H1 (cell line): Measurements from ENCODE around the gene CREB3. TPM values are rescaled to one million over a fixed set of nuclear protein-coding genes. Genes with fewer than 3 reads are reported as not detected.
A peak's percentile ranks its signal among the peaks of the same experiment; 100 is the strongest.

Source experiments
- CTCF ChIA-PET: fragments of 300-600 bp; sonication (Branson Sonifier 250); formaldehyde crosslinking; loops from one replicate; lab custom pipeline; 2021; ENCODE audit not compliant: partially characterized antibody; lab: Charles Lee
- POLR2A ChIA-PET: fragments of 300-600 bp; sonication (Branson Sonifier 250); formaldehyde crosslinking; loops from one replicate; lab custom pipeline; 2021; ENCODE audit warnings: inconsistent platforms; ENCODE audit not compliant: partially characterized antibody; lab: Charles Lee
- DNase-seq, 2 experiments: peaks; one replicate each; pipeline versions ENCODE4 v3.0.0 to v3.0.0-alpha.2; 2010 to 2022; ENCODE audit warnings: low spot score in 2 of 2, low read depth in 1 of 2, mixed read lengths in 1 of 2
- FAIRE-seq: peaks from 2 replicates; lab custom pipeline; 2011; peaks lifted over from hg19 to GRCh38; lab: Jason Lieb, UNC
- H2AFZ ChIP-seq: 2 replicates; pipeline ENCODE4 v1.8.1; 2012; ENCODE audit warnings: low read length, inconsistent platforms
- H2AK5ac ChIP-seq: 2 replicates; pipeline ENCODE4 v1.6.1; 2013; ENCODE audit warnings: low read depth, low read length
- H2BK120ac ChIP-seq: replicated peaks from 2 replicates; pipeline ENCODE3; 2013; ENCODE audit warnings: low read depth, low read length, inconsistent platforms
- H2BK12ac ChIP-seq: 2 replicates; pipeline ENCODE4 v1.6.1; 2013; ENCODE audit warnings: low read depth, low read length
- H2BK15ac ChIP-seq: 2 replicates; pipeline ENCODE4 v1.6.1; 2013; ENCODE audit warnings: low read length
- H2BK20ac ChIP-seq: 2 replicates; pipeline ENCODE4 v1.6.1; 2013; ENCODE audit warnings: low read length
- H2BK5ac ChIP-seq: 2 replicates; pipeline ENCODE4 v1.6.1; 2013; ENCODE audit warnings: low read depth, low read length
- H3K14ac ChIP-seq: 2 replicates; pipeline ENCODE4 v1.6.1; 2013; ENCODE audit warnings: inconsistent platforms; ENCODE audit not compliant: insufficient read length
- H3K18ac ChIP-seq: 2 replicates; pipeline ENCODE4 v1.6.1; 2013; ENCODE audit warnings: low read length; ENCODE audit errors: extremely low read depth
- H3K23ac ChIP-seq: 2 replicates; pipeline ENCODE4 v1.6.1; 2013; ENCODE audit warnings: inconsistent platforms; ENCODE audit not compliant: insufficient read length
- H3K23me2 ChIP-seq: 2 replicates; pipeline ENCODE4 v1.6.1; 2013; ENCODE audit warnings: low read depth, low read length
- H3K27ac ChIP-seq: 2 replicates; pipeline ENCODE4 v1.6.1; 2011; ENCODE audit warnings: low read depth, low read length, inconsistent platforms
- H3K27me3 ChIP-seq, 4 experiments: replicated peaks in 1 of 4; 1 replicate in 1 of 4; 2 replicates in 3 of 4; pipeline versions ENCODE4 v1.6.1 to v1.8.1; 2011 to 2013; ENCODE audit warnings: low read length in 3 of 4, mild to moderate bottlenecking in 3 of 4, inconsistent platforms in 2 of 4, mixed read lengths in 2 of 4, moderate library complexity in 1 of 4; ENCODE audit not compliant: control insufficient read depth in 3 of 4, insufficient read depth in 3 of 4; ENCODE audit errors: extremely low read depth in 1 of 4
- H3K36me3 ChIP-seq, 4 experiments: 2 replicates each; pipeline versions ENCODE4 v1.6.1 to v1.8.1; 2011 to 2013; ENCODE audit warnings: mild to moderate bottlenecking in 4 of 4, low read length in 3 of 4, moderate library complexity in 2 of 4, control low read depth in 1 of 4, inconsistent platforms in 1 of 4; ENCODE audit not compliant: insufficient read depth in 4 of 4, control insufficient read depth in 2 of 4
- H3K4ac ChIP-seq: replicated peaks from 2 replicates; pipeline ENCODE3; 2013; ENCODE audit warnings: low read length, low read depth, mixed read lengths, inconsistent platforms; ENCODE audit not compliant: insufficient read length
- H3K4me1 ChIP-seq, 4 experiments: replicated peaks in 1 of 4; 1 replicate in 1 of 4; 2 replicates in 3 of 4; pipeline versions ENCODE4 v1.6.1 to v1.8.1; 2011 to 2013; ENCODE audit warnings: low read length in 3 of 4, inconsistent platforms in 2 of 4, mixed read lengths in 1 of 4; ENCODE audit not compliant: insufficient read depth in 4 of 4, control insufficient read depth in 3 of 4
- H3K4me2 ChIP-seq, 2 experiments: 2 replicates each; pipeline versions ENCODE4 v1.6.1 to v1.8.1; 2011 to 2013; ENCODE audit warnings: low read depth in 2 of 2, low read length in 2 of 2, control low read depth in 1 of 2, inconsistent platforms in 1 of 2, mild to moderate bottlenecking in 1 of 2; ENCODE audit not compliant: insufficient read depth in 1 of 2
- H3K4me3 ChIP-seq, 4 experiments: fragments of 200-600, 300-600 bp in 1 of 4; sonication (generic), shearing (Covaris generic), sonication (Bioruptor Twin) in 1 of 4; 2 replicates each; pipeline versions ENCODE4 v1.5.1 to v1.8.1; 2011 to 2016; ENCODE audit warnings: low read length in 4 of 4, low read depth in 3 of 4, control low read depth in 2 of 4, inconsistent platforms in 2 of 4, mild to moderate bottlenecking in 2 of 4, mixed read lengths in 1 of 4, moderate library complexity in 1 of 4; ENCODE audit not compliant: insufficient read depth in 2 of 4; ENCODE audit errors: extremely low read depth in 1 of 4
- H3K56ac ChIP-seq: replicated peaks from 2 replicates; pipeline ENCODE3; 2013; ENCODE audit warnings: low read depth, mild to moderate bottlenecking, mixed read lengths, low read length, inconsistent platforms; ENCODE audit not compliant: insufficient read length
- H3K79me1 ChIP-seq: 2 replicates; pipeline ENCODE4 v1.6.1; 2013; ENCODE audit warnings: low read depth, low read length, control low read depth
- H3K79me2 ChIP-seq, 2 experiments: 2 replicates each; pipeline versions ENCODE4 v1.6.1 to v1.8.1; 2012 to 2013; ENCODE audit warnings: low read length in 2 of 2, mild to moderate bottlenecking in 2 of 2, inconsistent platforms in 1 of 2; ENCODE audit not compliant: insufficient read depth in 2 of 2, control insufficient read depth in 1 of 2
- H3K9ac ChIP-seq, 4 experiments: replicated peaks in 1 of 4; 1 replicate in 1 of 4; 2 replicates in 3 of 4; pipeline versions ENCODE4 v1.6.1 to v1.8.1; 2011 to 2013; ENCODE audit warnings: low read depth in 3 of 4, low read length in 3 of 4, control low read depth in 2 of 4, mild to moderate bottlenecking in 2 of 4, moderate library complexity in 2 of 4, inconsistent platforms in 1 of 4; ENCODE audit errors: extremely low read depth in 1 of 4
- H3K9me3 ChIP-seq, 2 experiments: 2 replicates each; pipeline versions ENCODE4 v1.6.1 to v1.8.1; 2012 to 2013; ENCODE audit warnings: mild to moderate bottlenecking in 2 of 2, moderate library complexity in 2 of 2, control low read depth in 1 of 2, inconsistent platforms in 1 of 2, low read depth in 1 of 2, low read length in 1 of 2, mixed read lengths in 1 of 2; ENCODE audit not compliant: insufficient read depth in 2 of 2
- H4K20me1 ChIP-seq, 2 experiments: replicated peaks in 1 of 2; 2 replicates each; pipeline versions ENCODE3 to v1.8.1; 2011 to 2013; ENCODE audit warnings: inconsistent platforms in 2 of 2, low read length in 2 of 2, mild to moderate bottlenecking in 1 of 2; ENCODE audit not compliant: insufficient read depth in 2 of 2, control insufficient read depth in 1 of 2
- H4K5ac ChIP-seq: 2 replicates; pipeline ENCODE4 v1.6.1; 2013; ENCODE audit warnings: low read length, low read depth, mixed read lengths, inconsistent platforms; ENCODE audit not compliant: insufficient read length
- H4K8ac ChIP-seq: 2 replicates; pipeline ENCODE4 v1.8.0; 2013; ENCODE audit warnings: mild to moderate bottlenecking, moderate library complexity, low read length, inconsistent platforms; ENCODE audit not compliant: insufficient read depth; ENCODE audit errors: extremely low read depth
- H4K91ac ChIP-seq: replicated peaks from 2 replicates; pipeline ENCODE3; 2013; ENCODE audit warnings: low read length, mixed read lengths, inconsistent platforms; ENCODE audit not compliant: insufficient read length
- CTBP2 ChIP-seq: IDR thresholded peaks from 2 replicates; pipeline ENCODE4 v1.7.0; 2011; ENCODE audit warnings: borderline replicate concordance, mild to moderate bottlenecking, moderate library complexity, mixed read lengths, low read length; ENCODE audit not compliant: insufficient read depth, insufficient read length
- POLR2A ChIP-seq, 2 experiments: IDR thresholded peaks; 1 replicate in 1 of 2; 2 replicates in 1 of 2; pipeline ENCODE4 v1.6.1; 2011; ENCODE audit warnings: low read depth in 2 of 2, low read length in 2 of 2, mild to moderate bottlenecking in 2 of 2; ENCODE audit errors: control extremely low read depth in 1 of 2
- RAD21 ChIP-seq, 2 experiments: IDR thresholded peaks in 1 of 2; conservative IDR thresholded peaks in 1 of 2; 2 replicates each; pipeline ENCODE4 v1.6.1; 2011; ENCODE audit warnings: low read depth in 2 of 2, low read length in 2 of 2, improper control_type of control experiment in 1 of 2, inconsistent platforms in 1 of 2, mild to moderate bottlenecking in 1 of 2, moderate library complexity in 1 of 2
- YY1 ChIP-seq: IDR thresholded peaks from 2 replicates; pipeline ENCODE4 v1.6.1; 2011; ENCODE audit warnings: low read depth, mild to moderate bottlenecking, low read length
- WGBS, 2 experiments: shearing (Covaris generic) in 1 of 2; methylation state at CpG; one replicate each; pipeline versions ENCODE4 v1.1.6 to v1.1.7; 2013 to 2015; ENCODE audit warnings: low lambda C conversion rate in 2 of 2, mixed read lengths in 2 of 2, inconsistent platforms in 1 of 2, low coverage in 1 of 2, missing lambda C conversion rate in 1 of 2; ENCODE audit not compliant: insufficient replicate concordance in 2 of 2, insufficient coverage in 1 of 2, insufficient read length in 1 of 2; ENCODE audit errors: extremely low coverage in 1 of 2, missing lambda C conversion rate in 1 of 2; 5-methylcytosine and 5-hydroxymethylcytosine counted together
- polyA plus RNA-seq, 7 experiments: library from polyadenylated mRNA; depleted of rRNA in 3 of 7; stranded (reverse) in 5 of 7; unstranded in 2 of 7; fragments of >200 nt in 5 of 7; fragments of 200-250 nt in 2 of 7; gene quantifications; 1 replicate in 5 of 7; 2 replicates in 1 of 7; 4 replicates in 1 of 7; pipeline versions ENCODE4 v1.2.1 to v1.2.3, GENCODE V29; 2011 to 2013; ENCODE audit warnings: missing spikeins in 2 of 7, mixed read lengths in 2 of 7
- total RNA-seq: library from RNA; stranded (reverse); fragmentation: NEBNext Ultra II Directional; extraction: Animal tissue kit (Norgen Biotek cat#: 25700); gene quantifications from 2 replicates; pipeline ENCODE4 v1.2.1, GENCODE V29; 2021
- TF ChIP-seq, protein P1 (sequence below), 3 experiments: IDR thresholded peaks; 1 replicate in 2 of 3; 2 replicates in 1 of 3; pipeline versions ENCODE4 v1.5.1 to v1.6.1; 2011; ENCODE audit warnings: low read length in 3 of 3, mild to moderate bottlenecking in 3 of 3, inconsistent platforms in 2 of 3, low read depth in 1 of 3, moderate library complexity in 1 of 3; ENCODE audit not compliant: insufficient read depth in 1 of 3; ENCODE audit errors: control extremely low read depth in 1 of 3

CREB3 gene
- total and polyA plus RNA-seq, 2 of the 8 experiments (the other 6 are each of a cell fraction or from before 2014, with no cell fraction given), result 24.4 to 25.7 TPM

DNA sequence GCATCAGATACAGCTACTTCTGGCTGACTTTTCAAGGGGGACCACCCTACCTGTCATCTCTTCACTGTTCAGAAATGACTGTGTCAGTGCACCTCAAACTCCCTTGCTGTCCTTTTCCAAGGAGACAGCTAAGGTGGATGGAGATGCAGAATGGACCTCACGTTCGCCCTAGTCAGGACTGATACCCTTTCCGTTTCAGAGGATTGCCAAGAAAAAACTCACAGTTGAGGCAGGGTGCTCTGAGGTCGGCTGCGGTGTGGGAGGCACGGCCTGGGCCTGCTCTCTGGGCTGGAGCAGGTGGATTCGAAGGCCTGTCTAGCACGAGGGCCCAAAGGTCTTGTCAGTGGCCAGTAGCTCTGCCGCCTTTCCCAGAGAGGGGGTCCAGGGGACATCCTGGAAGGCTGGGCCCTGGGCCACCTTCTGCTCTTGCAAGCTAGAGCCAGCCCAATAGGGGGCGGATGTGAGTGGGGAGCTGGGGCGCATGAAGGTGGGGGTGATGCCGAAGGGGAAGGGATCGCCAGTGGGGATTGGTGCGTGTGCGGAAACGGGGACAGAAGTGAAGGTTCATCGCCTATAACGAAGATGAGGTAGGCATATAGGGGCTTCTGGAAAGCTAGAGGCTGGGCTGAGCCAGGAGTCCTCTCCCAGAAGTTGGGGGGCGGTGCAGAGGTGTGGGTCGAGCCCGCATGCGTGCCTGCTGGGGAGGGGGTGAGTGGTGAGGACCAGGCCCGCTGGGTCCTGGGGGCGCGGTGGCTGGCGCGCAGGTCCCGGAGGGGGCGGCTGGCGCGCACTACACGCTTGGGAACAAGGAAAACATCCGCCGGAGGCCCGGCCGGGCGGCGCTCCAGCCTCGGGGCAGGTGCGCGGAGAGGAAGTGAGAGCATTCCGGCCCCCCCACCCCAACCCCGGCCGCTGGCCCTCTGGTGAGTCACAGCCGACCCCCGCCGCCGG lies 24.1 kb downstream of the CREB3 start:
- DNase-seq, result peak; percentile 38 to 87
- Histone ChIP-seq H3K56ac (peak overlapping the region; percentile 48), H3K4ac (no peak overlapping the region), H3K23me2 (no peaks in the 10 kb centered on the region; the same call in 1 of the 2 replicates), H2BK120ac (no peak overlapping the region), H3K79me2 (peaks cover 0 to 19% of the 10 kb centered on the region in 2 experiments; a peak in 2 of 4 replicates), H2BK5ac (peak overlapping the region; percentile 91), H2AK5ac (no peak overlapping the region), H3K4me1 (peaks cover 0 to 5% (median 0%) of the 10 kb centered on the region in 4 experiments; a peak in 2 of 7 replicates), H3K14ac (no peak overlapping the region), H2BK20ac (no peak overlapping the region), H4K91ac (peak overlapping the region; percentile 67), H3K36me3 (peaks cover 3 to 18% (median 13%) of the 10 kb centered on the region in 4 experiments; a peak in 6 of 8 replicates), H4K8ac (peak overlapping the region; percentile 87), H3K79me1 (no peaks in the 10 kb centered on the region), H3K9me3 (no peaks in the 10 kb centered on the region), H2AFZ (0 out of 2 replicates have a peak overlapping the region, but pooled peaks have one; percentile 4), H3K27ac (peak overlapping the region; percentile 81), H3K27me3 (no peaks in the 10 kb centered on the region), H3K18ac (peak overlapping the region; percentile 82), H4K5ac (peak overlapping the region; percentile 88), H2BK12ac (peak overlapping the region; percentile 29; the same call in 1 of the 2 replicates), H2BK15ac (peak overlapping the region; percentile 95; the same call in 1 of the 2 replicates), H3K9ac (peak overlapping the region in 3 of 4 experiments; percentile 26 to 70 (median 43); a peak in 4 of 7 replicates), H3K4me3 (peak overlapping the region; percentile 85 to 92 (median 90)), H3K4me2 (peak overlapping the region; percentile 90 to 97), H4K20me1 (no peaks in the 10 kb centered on the region), H3K23ac (no peak overlapping the region)
- POLR2A ChIA-PET, result interaction anchor here (0.8 to 2.2 kb wide), 14 partner anchors 8 to 99 kb away, joined by 3 to 11 read pairs (median 4); partner anchors contain the start of genes CCDC107, CREB3, GBA2 and HINT2
- no peak for FAIRE-seq
- CTCF ChIA-PET, result interaction anchor here (0.6 to 2.8 kb wide), 25 partner anchors 9 to 152 kb away, joined by 3 to 18 read pairs (median 4); partner anchors contain the start of genes CCDC107, CREB3, HINT2 and RMRP
- WGBS, 2 experiments, result 19% methylated on average over 30 of the region's 48 CpGs; no CpG with 5 or more reads in 1 of the 2 experiments
- TF ChIP-seq, protein P1, sequence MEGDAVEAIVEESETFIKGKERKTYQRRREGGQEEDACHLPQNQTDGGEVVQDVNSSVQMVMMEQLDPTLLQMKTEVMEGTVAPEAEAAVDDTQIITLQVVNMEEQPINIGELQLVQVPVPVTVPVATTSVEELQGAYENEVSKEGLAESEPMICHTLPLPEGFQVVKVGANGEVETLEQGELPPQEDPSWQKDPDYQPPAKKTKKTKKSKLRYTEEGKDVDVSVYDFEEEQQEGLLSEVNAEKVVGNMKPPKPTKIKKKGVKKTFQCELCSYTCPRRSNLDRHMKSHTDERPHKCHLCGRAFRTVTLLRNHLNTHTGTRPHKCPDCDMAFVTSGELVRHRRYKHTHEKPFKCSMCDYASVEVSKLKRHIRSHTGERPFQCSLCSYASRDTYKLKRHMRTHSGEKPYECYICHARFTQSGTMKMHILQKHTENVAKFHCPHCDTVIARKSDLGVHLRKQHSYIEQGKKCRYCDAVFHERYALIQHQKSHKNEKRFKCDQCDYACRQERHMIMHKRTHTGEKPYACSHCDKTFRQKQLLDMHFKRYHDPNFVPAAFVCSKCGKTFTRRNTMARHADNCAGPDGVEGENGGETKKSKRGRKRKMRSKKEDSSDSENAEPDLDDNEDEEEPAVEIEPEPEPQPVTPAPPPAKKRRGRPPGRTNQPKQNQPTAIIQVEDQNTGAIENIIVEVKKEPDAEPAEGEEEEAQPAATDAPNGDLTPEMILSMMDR (IDR thresholded peaks at IDR 0.05; ENCODE audit: control extremely low read depth in 1 of 3, insufficient read depth in 1 of 3, low read depth in 1 of 3, low read length in 3 of 3), result peak; percentile 56 to 79 (median 75)
- TF ChIP-seq POLR2A (IDR thresholded peaks at IDR 0.05; ENCODE audit: control extremely low read depth in 1 of 2, low read depth in 2 of 2, low read length in 2 of 2) (peak in 1 of 2 experiments; percentile 71; a peak in 1 of 3 replicates), YY1 (0 out of 2 replicates have a peak, but pooled peaks have one; percentile 8), RAD21 (IDR thresholded peaks at IDR 0.05 in 1 of 2, conservative IDR thresholded peaks at IDR 0.05 in 1 of 2; ENCODE audit: low read depth in 2 of 2, low read length in 2 of 2) (peak; percentile 28 to 42), CTBP2 (peak; percentile 64)
